ENCODE data around the gene PPP1R9A.

Gene PPP1R9A

DNA sequence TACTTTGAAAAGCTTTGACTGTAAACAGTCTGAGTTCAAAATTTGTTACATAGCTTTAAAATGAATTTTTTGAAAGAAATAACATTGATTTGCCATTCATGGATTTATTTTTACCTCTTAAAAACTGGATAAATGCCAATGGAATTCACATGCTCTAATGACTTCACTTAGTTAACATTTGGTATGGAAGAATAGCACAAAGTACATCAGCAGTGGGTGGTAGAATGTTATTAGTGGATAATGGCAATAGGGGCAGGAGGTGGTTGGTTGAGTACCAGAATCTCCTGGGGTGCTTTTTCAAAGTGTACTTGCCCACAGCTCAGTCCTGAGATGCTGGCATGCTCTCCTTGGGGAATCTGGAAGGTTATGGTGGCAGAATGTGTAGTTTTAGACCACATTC lies 4.7 kb downstream of the PPP1R9A start:
- DNase-seq (ENCODE audit: low read depth): no peak

DNA sequence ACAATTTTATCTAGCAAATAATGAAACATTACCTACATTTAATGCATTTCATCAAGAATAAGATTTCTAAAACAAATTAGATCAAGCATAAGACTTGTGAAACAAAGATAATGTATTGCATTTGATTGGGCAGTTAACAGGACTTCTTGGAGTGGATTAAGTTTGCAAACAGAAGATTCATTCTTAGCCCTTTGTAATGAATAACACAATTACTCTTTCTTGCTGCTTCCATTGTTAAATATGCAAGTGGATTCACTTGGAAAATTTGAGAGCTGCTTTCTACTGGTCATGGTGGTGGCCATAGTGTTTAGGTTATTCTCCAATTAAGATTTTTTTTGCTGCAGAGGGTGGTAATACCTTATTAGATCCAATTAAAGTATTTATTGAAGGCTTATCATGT lies 6.0 kb downstream of the PPP1R9A start:
- DNase-seq (ENCODE audit: low read depth): no peak

DNA sequence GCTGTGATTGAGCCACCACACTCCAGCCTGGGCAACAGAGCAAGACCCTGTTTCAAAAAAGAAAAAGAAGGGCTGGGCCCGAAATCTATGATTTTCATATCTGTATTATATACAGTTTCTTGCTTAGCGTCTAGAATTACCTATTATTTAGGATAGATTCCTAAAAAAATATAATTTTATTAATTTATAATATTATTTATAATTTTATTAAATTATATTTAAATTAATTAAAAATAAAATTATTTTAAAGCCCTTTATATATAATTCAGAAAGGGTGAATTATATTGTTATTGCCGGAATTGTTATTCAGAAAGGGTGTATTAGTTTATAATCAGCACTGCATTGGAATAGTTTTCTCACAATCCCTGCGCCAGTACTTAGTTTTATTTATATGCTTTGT lies 14.5 kb downstream of the PPP1R9A start:
- no peak for DNase-seq (ENCODE audit: low read depth)

DNA sequence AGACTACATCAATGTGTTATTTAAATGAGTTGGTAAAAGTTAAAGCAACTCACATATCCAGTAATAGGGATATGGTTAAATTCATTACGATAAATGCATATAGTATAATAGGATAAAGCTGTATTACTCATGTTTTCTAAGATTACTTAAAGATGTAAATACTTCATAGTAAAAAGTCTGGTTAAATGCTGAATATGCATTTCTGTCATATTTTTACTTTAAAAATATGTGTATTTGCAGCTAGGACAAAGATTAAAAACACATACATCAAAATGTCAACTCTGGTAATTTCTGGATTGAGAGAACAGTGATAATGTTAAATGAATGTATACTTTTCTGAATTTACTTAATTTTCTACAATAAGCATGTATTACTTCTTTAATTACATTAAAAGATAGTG lies 15.1 kb downstream of the PPP1R9A start:
- no peak for DNase-seq (ENCODE audit: low read depth)

DNA sequence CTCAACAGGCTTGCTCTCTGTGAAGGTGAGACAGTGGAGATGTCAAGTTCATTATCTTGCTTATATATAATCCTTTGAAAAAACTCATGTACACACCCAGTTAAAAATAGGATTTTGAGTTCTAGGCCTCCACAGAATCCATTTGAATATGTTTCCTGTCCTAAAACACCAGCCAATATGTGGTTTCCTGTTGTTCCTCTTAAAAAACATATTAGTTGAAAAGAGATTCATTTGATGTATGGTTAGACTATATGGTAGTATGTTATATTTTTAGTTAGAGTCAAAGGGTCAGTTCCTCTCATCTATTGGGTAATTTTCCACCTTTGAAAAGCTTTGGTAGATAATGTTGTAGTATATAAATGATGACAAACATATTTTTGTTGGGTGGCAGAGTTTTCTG lies 16.0 kb downstream of the PPP1R9A start:
- no peak for DNase-seq (ENCODE audit: low read depth)

DNA sequence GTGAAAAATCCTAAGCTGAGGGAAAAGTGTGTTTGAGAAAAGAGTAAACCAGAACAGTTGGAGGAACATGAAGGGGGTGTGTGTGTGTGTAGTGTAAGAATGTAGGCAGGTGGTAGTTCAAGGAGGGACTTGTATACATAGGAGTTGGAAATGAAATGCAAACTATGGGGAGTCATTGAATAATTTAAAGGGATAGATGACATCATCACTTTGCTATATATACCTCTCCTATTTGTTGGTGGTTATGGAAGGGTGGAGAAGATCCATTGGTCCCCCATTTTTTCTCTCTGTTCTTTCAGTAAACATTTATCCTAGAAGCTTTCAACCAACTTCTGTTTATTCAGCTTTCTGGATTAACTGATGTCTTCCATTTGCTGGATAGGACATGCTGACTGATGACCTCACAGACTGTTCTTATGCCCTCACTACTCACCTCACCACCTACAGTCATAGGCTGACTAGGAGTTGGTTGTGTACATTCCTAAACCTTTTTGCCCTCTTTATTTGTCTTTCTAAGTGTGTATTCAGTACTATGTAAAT lies 20.8 kb downstream of the PPP1R9A start:
- no peak for DNase-seq (ENCODE audit: low read depth)

DNA sequence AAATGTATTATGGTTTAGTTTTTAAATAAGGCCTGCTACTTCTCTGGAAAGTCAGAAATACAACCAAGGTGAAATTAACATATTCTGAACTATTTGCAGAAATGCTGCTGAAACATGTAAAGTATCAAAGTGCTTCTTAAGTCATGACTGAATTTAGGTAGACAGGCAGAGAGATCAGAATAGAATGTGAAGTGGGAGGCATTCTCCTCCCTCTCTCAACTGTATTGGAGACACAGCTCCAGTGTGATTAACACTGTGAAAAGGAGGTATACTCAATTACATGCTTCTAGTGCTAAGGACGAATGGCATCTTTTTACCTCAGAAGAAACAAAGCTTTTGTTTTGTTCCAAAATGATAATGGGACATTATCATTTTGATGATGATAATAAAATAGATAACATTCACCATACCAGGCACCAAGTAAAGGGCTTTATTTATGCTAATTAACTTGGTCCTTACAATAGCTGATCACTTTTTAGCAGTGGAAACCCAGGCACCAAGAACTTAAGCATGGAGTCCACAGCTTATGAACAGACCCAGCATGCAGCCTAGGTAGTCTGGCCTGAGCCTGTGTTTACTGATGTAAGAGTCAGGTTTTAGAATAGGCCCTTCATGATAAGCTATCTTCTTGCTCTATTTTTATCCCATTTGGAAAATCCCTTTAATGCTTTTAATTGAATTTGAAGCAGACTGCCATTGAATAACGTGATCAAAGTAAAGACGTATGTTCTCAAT lies 26.0 kb downstream of the PPP1R9A start:
- no peak for DNase-seq (ENCODE audit: low read depth)

DNA sequence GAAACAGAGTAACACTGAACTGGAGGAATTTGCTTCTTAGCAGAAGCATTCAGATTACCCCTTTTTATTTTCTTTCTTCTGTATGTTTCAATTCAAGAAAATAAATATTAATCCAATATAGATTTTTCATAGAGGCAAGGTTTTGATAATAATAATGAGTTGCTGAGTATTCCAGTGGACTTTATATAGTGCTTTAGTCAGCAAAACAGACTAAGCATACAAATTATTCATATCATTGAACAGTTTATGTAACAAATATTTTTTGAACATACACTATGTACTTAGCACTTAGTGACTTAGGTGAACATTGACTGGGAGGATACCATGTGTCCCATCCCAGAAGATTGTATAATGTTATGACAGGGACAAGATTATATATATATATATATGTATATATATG lies 32.0 kb downstream of the PPP1R9A start:
- DNase-seq (ENCODE audit: low read depth): no peak

DNA sequence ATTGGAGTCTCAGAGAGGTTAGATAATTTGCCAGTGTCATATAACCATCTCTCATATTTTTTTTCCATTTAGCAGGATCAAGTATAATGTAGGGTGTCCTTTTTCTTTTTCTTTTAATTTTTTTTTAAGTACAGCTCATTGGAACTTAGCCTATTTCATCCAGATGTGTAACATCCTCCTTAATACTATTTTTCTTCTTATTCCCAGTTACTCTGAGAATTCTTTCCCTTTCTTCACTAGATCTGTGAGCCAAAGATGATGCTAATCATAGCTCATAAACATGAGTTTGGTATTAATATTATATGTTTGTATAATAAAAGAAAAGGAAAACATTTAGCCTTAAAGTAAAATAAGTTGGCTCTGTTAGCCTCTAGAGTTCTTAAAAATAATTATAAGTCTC lies 32.8 kb downstream of the PPP1R9A start:
- no peak for DNase-seq (ENCODE audit: low read depth)

DNA sequence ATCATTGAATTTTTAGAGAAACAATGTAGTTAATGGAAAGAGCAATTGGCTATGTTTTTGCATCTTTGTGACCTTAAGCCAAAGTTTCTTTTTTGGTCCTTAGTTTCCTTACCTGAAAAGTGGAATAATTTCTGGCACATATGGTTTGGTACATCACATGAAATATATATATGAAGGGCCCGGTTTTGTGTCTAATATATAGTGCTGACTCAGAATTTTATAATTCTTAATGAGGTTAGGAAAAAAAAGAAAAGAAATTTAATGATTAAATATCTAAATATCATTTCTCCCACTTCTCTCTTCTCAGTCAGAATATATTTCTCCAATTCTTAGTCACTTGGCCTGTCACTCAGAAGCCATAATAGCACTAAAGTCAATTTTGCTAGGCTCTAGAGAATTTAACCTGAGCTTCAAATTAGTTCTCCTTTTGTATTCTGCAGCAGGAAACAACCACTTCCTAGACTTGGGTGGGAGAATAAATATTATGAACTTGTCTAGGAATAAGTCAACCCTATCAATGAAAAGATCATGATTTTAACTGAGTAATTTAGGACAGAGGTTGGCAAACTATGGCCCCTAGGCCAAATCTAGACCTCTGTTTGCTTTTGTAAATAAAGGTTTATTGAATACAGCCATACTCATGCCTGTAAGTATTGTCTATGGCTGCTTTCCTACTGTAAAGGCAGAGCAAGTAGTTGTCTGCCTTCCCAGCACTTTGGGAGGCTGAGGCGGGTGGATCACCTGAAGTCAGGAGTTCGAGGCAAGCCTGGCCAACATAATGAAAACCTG lies 34.6 kb downstream of the PPP1R9A start:
- DNase-seq (ENCODE audit: low read depth): no peak

DNA sequence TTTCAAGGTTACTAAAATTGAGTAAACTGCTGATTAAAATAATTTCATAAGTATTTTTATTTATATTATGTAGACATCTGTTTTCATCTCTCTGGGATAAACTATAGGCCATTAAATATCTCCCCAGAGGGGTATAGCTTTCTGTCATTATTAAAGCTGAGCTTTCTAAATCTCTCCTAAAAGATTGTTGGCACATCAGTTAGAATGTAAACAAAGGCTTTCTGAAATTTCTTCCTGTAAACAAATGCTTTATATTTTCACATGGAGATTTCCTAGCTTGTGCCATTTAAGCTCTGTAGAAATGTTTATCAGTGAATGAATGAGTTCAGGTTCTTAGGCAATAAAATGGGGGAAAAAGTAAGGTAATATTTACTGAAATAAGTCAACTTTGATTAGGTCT lies 35.7 kb downstream of the PPP1R9A start:
- no peak for DNase-seq (ENCODE audit: low read depth)

DNA sequence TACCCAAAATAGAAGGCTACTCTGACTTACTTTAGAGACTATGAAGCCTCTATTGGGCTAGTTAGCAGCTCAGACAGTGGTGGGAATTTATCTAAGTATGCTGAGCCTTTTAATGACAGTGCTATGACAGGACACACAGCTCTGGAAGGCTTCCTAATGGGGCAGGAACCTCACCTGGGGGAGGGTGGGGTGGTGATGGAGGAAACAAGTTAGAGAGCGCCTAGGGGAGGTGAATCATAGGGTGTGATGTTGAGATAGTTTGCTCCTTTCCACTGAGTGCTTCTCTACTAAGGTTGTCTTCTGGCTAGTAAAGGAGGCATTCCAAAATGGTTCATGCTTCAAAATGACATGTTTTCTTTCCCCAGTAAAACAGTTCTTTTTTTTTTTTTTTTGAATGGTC lies 42.1 kb downstream of the PPP1R9A start:
- no peak for DNase-seq (ENCODE audit: low read depth)

DNA sequence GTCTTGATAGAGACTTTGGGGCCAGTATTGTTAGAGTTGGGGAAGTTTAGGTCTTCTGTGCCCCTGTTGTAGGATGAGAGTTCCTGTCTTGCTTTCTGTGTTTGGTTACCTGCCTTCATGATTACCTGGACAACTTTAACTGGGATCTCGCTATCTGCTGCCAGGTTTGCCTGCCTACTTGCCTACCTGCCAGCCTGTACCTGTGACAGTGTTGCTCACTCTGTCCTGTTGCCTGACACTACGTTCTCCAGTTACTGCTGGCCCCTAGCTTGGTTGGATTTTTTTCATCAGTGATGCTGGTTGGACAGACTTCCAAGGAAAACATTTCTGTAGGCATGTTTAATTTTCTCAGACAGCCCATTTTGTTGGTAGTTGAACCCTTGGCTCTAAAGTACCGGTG lies 48.4 kb downstream of the PPP1R9A start:
- DNase-seq (ENCODE audit: low read depth): no peak

DNA sequence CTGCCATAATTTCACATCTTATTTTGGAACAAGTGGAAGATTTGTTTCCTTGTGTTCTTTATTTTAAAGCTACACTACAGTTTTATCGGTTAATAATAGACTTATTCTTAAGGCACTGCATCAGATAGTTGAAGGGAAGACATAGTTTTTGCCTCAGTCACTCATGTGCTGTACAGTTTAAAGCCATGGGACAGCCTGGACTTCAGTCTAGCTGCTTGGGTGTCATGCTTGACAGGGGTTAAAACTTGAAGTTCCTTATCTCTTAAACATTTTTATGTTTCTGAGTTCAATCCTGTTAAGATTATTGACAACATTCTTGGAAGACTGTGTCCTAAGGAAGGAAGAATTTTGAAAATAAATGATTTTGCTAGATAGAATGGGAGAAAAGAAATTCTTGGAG lies 49.7 kb downstream of the PPP1R9A start:
- DNase-seq (ENCODE audit: low read depth): no peak

DNA sequence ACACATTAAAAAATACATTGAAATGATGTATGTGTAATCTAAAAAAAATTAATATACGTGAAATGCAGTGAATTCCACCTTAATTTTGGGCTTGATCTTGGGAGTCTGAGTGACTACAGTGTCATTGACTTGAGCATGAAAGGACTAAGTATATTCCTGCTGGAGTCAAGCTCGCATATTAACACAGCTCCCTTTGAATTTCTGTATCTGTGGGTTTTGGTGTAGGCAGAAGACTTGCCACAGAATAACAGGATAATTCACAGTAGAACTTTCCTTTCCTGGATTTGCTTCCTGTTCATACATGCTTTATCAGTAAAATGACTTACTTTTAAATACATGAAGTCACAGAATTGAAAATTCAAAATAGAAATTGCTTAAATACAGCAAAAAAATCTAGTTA lies 55.3 kb downstream of the PPP1R9A start:
- DNase-seq (ENCODE audit: low read depth): no peak

DNA sequence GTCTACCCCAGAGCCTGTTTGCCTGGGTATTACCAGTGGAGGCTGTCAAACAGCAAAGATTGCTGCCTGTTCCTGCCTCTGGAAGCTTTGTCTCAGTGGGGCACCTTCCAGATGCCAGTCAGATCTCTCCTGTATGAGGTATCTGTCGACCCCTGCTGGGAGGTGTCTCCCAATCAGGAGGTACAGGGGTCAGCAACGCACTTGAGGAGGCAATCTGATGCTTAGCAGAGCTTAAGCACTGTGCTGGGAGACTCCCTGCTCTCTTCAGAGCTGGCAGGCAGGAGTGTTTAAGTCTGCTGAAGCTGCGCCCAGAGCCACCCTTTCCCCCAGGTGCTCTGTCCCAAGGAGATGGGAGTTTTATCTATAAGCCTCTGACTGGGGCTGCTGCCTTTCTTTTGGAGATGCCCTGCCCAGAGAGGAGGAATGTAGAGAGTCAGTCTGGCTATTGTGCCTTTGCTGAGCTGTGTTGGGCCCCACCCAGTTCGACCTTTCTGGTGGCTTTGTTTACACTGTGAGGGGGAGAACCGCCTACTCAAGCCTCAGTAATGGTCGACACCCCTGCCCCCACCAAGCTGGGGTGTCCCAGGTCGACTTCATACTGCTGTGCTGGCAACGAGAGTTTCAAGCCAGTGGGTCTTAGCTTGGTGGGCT lies 62.2 kb downstream of the PPP1R9A start:
- DNase-seq (ENCODE audit: low read depth): no peak

DNA sequence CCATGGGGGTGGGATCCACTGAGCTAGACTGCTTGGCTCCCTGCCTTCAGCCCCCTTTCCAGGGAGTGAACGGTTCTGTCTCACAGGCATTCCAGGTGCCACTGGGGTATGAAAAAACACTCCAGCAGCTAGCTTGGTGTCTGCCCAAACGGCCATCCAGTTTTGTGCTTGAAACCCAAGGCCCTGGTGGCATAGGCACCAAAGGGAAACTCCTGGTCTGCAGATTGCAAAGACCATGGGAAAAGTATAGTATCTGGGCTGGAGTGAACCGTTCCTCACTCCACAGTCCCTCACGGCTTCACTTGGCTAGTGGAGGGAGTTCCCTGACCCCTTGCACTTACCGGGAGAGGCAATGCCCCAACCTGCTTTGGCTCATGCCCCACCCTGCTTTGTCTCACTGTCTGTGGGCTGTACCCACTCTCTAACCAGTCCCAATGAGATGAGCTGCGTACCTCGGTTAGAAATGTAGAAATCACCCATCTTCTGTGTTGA lies 62.7 kb downstream of the PPP1R9A start:
- no peak for DNase-seq (ENCODE audit: low read depth)

DNA sequence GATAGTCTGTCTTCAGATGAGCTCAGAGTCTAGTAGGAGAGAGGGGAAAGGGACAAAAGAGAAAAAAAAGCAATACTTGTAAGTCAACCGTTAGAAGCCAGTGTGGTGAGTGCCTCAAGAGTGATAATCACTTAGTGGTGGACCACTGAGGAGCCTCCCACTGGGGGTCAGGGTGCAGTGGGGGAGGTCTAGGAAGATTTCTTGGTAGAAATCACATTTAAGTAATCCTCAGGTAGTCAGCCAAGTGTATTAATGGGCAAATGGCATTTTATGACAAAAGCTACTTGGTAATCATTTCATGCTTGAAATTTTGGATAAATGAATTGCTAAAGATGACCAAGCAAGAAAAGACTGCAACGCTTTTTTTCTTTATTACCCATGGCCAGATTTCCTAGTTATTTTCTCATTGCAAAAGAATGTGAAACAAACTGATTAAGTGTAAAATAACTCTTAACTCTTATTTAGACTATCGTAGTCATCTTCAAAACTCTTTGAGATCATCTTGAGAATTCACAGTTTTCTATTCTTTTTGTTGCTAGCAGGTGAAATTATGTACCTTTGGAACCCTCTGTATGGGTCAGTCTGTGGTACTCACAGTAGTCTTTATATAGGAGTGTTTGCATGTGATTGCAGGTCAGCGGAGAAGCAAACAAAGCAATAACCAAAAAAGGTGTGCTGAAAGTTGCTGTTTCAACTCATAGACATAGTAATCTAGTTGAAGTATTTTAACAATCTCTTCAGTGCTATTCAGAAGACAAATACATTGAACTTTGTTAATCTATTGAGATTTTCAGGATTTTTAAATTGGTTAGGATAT lies 63.9 kb downstream of the PPP1R9A start:
- no peak for DNase-seq (ENCODE audit: low read depth)

DNA sequence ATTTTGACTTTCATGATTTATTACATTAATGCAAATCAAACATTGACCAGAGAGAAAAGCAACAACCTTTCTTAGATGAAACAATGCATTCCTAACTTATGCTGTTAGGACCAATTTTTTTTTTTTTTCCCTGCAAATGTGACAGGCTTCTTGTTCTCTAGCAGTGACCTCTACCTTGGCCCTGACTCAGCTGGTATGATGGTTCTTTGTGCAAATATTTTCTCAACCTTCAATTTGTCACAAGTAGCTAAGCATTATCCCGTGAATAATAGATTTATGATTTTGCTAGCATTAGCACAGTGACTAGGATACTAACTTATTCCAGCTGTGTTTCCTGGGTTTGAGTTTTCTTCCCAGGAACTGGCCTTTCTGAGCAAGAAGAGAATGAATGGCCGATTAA lies 64.9 kb downstream of the PPP1R9A start:
- no peak for DNase-seq (ENCODE audit: low read depth)

DNA sequence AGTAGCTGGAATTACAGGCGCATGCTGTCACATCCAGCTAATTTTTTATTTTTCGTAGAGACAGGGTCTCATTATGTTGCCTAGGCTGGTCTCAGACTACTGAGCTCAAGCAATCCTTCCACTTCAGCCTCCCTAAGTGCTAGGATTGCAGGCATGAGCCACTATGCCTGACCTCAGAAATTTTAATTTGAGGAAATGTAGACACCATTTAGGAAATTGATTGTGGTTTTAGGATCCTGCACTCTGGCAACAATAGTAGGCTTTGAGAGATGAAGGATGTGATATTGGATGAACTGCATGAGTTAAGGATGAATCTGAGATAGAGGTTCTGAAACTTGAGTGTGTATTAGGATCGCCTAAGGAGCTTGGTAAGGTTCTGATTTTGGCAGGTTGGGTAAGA lies 66.5 kb downstream of the PPP1R9A start:
- no peak for DNase-seq (ENCODE audit: low read depth)

DNA sequence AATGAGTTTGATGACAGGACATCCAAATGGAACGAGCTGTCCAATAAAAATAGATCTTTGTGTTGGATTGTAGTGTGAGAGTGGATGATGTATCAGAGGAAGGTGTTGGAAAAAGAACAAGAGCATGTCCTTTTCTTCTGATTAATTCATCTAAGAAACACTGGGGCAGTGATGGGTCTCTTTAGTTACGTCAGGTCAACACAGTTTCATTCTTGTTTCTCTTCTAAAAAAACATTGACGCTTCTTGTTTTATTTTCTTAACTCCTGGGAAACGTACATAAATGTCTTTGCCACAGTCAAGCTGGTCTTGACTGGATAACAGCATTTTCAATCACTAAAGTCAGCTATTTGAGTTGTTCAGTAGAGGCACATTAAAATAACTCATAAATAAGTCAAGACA lies 67.0 kb downstream of the PPP1R9A start:
- DNase-seq (ENCODE audit: low read depth): no peak

DNA sequence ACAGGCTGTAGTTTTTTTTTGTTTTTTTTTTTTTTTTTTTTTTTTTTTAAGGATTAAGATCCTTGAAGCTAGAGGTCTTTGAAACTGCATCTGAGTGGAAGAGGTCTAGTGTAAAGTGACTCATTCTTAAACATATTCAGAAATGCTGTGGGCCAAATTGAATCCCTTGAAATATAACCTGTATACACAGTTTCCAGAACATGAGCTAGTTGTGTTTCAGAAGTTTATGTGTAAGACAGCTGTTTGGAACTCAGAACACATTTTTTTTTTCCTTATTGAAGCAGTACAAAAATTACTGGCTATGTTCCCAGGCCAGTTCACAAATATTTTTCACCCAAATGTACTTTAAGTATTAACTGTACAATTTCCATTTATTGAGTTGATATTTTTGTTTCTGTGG lies 67.9 kb downstream of the PPP1R9A start:
- DNase-seq (ENCODE audit: low read depth): no peak
